Measurements from ENCODE around the gene PVALEF. TPM values are rescaled to one million over a fixed set of nuclear protein-coding genes. Genes with fewer than 3 reads are reported as not detected.

PVALEF gene
- total RNA-seq, 1 donor from 2014 or later, result not detected

DNA sequence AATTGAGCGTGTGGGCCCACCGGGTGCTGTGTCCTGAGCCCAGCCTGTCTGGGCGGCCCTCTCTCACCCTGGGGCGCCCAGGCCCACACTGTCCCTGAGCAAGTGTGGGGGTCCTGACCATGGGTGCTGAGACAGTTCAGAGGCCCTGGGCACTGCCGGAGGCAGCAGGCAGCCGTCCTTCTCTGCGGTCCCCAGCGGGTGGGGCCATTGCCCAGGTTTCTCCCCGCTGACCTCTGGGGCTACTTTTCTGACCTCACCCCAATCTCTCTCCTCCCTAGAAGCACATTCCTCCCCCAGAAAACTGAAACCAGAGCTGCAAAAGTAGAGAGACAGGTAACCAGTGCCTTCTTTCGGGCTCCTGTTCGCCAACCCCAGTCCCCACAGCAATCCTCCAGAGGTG, 36.0 kb upstream of the PVALEF start:
- TF ChIP-seq CTCF (IDR thresholded peaks at IDR 0.05), result peak; percentile 13
- Mint-ChIP-seq H3K36me3 (ENCODE audit: unreplicated experiment) (no peaks in the 10 kb centered on the region), H3K4me1 (ENCODE audit: unreplicated experiment) (no peaks in the 10 kb centered on the region), H3K4me3 (ENCODE audit: unreplicated experiment) (no peak overlapping the region), H3K27me3 (ENCODE audit: unreplicated experiment) (no peaks in the 10 kb centered on the region), H3K27ac (ENCODE audit: unreplicated experiment) (no peak overlapping the region), H3K9me3 (ENCODE audit: unreplicated experiment) (no peaks in the 10 kb centered on the region)
- DNase-seq (ENCODE audit: extremely low spot score, unreplicated experiment), result no peak

DNA sequence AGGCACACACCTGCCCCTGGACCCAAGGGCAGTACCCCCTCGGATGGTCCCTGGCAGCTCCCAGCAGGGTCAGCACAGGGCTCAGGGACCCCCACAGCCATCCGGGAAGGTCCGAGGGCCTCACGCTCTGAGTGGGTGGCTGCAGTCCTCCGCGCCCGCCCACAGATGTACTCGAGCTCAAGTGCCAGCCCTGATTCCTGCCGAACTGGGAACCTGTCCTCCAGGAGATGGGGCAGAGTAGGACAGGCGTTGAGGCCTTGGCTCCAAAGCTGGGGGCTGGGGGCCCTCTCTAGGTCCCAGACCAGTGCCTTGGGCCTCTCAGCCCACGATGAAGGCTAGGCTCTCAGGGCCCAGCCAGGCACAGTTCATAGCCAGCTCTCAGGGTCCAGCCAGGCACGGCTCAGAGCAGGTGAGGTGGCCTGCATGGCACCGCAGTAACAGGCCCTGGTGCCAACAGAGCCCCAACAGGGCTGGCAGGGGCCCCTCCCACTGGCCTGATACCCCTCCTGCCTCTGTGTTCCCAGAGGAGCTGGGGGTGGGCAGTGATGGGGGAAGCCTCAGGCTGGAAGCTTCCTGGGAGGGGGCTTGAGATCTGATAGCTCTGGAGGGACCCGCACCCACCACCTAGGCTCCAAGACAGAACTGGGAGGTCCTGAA, 35.5 kb upstream of the PVALEF start:
- Mint-ChIP-seq H3K27me3 (ENCODE audit: unreplicated experiment) (no peaks in the 10 kb centered on the region), H3K27ac (ENCODE audit: unreplicated experiment) (no peak overlapping the region), H3K4me1 (ENCODE audit: unreplicated experiment) (no peaks in the 10 kb centered on the region), H3K9me3 (ENCODE audit: unreplicated experiment) (no peaks in the 10 kb centered on the region), H3K36me3 (ENCODE audit: unreplicated experiment) (no peaks in the 10 kb centered on the region), H3K4me3 (ENCODE audit: unreplicated experiment) (no peak overlapping the region)
- TF ChIP-seq CTCF (IDR thresholded peaks at IDR 0.05), result no peak
- DNase-seq (ENCODE audit: extremely low spot score, unreplicated experiment), result no peak

DNA sequence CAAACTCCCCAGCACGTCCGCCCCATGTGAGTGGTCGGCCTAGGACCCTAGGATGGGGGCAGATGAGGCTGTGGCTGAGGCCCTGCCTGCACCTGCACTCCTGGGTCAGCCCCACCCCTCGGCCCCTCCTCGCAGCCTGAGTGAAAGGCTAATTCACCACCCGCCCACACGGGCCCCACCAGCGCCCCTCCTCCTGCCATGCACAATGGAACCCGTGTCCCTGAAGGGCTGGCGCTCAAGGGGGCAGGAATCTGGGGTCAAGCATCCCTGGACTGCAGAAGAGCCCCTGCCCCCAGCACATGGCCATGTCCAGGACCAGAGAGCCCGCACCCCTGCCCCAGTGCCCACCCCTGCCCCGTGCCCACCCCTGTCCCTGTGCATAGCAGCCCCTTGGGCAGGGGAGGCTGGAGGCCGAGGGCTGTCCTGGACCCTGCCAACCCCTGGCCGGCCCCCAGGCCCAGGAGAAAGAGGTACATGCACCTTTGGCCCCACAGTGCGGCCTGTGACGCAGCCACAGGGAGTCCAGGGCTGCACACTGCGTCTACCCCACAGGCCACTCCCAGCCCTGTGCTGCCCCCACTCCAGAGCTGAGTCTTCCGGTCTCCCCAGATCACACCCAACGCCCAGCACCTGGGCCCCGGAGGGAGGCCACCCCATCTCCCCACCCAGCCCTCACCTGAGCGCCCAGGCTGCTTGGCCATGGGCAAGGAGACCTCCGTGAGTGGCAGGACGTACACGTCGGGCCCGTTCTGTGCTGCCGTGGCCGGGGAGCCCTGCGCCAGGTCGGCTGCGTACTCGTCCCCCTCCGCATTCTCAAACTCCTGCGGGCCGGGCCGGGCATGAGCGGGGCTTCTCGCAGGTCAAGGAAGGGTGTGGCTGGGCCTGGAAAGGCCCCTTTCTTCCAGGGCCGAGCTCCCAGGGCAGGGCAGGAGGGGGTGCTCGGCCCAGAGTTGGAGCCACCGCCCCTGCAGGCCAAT, 34.6 kb upstream of the PVALEF start:
- no peaks in the 10 kb centered on the region for H3K27me3 Mint-ChIP-seq (ENCODE audit: unreplicated experiment)
- no peak overlapping the region for H3K27ac Mint-ChIP-seq (ENCODE audit: unreplicated experiment)
- H3K9me3 Mint-ChIP-seq (ENCODE audit: unreplicated experiment), result no peaks in the 10 kb centered on the region
- TF ChIP-seq CTCF (IDR thresholded peaks at IDR 0.05), result no peak
- DNase-seq (ENCODE audit: extremely low spot score, unreplicated experiment), result no peak
- no peaks in the 10 kb centered on the region for H3K36me3 Mint-ChIP-seq (ENCODE audit: unreplicated experiment)
- no peaks in the 10 kb centered on the region for H3K4me1 Mint-ChIP-seq (ENCODE audit: unreplicated experiment)
- no peak overlapping the region for H3K4me3 Mint-ChIP-seq (ENCODE audit: unreplicated experiment)

DNA sequence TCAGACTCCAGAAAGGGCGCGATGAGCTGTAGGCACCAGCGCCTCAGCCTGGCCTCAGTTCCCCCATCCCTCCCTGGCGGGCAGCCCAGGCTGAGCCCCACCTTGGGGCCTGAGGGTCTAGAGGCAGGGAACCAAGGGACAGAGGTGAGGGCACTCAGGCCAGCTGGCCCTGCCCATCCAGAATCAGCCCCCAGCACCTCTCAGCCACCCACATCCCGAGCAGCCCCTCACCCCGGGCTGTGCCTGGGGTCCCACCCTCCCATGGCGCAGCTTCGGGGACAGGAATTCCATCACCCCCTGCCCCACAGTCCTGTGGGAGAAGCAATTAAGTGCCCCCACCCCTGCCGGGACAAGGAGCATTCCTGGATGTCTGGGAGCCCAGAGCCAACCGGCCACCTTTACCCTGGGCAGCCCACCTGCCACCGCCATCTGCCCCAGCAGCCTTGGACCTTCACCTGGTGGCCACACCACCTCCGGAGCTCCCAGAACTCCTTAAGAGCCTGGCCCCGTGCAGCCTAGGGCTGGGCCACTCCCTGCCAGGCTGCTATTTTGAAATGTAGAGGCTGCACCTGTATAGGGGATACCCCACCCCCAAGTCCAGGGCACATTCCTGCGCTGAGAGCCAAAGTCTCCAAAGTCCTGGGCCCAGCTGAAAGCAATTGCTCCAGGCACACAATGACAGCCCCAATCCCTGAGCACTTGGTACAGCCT, 33.7 kb upstream of the PVALEF start:
- no peaks in the 10 kb centered on the region for H3K9me3 Mint-ChIP-seq (ENCODE audit: unreplicated experiment)
- no peaks in the 10 kb centered on the region for H3K36me3 Mint-ChIP-seq (ENCODE audit: unreplicated experiment)
- DNase-seq (ENCODE audit: extremely low spot score, unreplicated experiment), result no peak
- H3K4me1 Mint-ChIP-seq (ENCODE audit: unreplicated experiment), result no peaks in the 10 kb centered on the region
- H3K27ac Mint-ChIP-seq (ENCODE audit: unreplicated experiment), result no peak overlapping the region
- no peak for TF ChIP-seq CTCF (IDR thresholded peaks at IDR 0.05)
- H3K27me3 Mint-ChIP-seq (ENCODE audit: unreplicated experiment), result no peaks in the 10 kb centered on the region
- H3K4me3 Mint-ChIP-seq (ENCODE audit: unreplicated experiment), result no peak overlapping the region

DNA sequence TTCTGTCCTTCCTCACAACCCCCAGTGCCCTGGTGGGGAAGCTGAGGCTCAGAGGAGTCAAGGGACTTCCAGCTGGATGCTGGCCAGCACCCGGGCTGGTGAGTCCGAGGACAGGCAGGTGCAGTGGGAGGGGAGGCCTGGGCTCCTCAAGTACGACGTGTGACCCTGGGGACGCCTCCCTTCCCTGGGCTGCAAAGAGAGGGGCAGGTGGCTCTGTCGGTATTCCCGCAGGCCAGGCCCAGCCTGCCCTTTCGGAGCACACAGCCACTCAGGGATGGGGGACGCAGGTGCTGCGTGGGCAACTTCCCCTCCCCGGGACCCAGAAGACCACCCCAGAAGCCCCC, 33.1 kb upstream of the PVALEF start:
- Mint-ChIP-seq H3K4me1 (ENCODE audit: unreplicated experiment) (no peaks in the 10 kb centered on the region), H3K4me3 (ENCODE audit: unreplicated experiment) (no peak overlapping the region), H3K9me3 (ENCODE audit: unreplicated experiment) (no peaks in the 10 kb centered on the region), H3K27me3 (ENCODE audit: unreplicated experiment) (no peaks in the 10 kb centered on the region), H3K27ac (ENCODE audit: unreplicated experiment) (no peak overlapping the region), H3K36me3 (ENCODE audit: unreplicated experiment) (no peaks in the 10 kb centered on the region)
- DNase-seq (ENCODE audit: extremely low spot score, unreplicated experiment), result no peak
- TF ChIP-seq CTCF (IDR thresholded peaks at IDR 0.05), result no peak

All from osteocyte (in vitro differentiated cells).